GM19239 (cell line): Measurements from ENCODE around the gene FAM181B.
"Not testable (repeated sequence)": the region's sequence is repeated elsewhere in the genome, so short reads cannot be mapped to it uniquely, and the experiment has no call there.

Experiments used
- DNase-seq: peaks from one replicate; pipeline ENCODE4 v3.0.0; 2011; ENCODE audit warnings: low spot score; ENCODE audit not compliant: insufficient read length
- FAIRE-seq: peaks from 2 replicates; lab custom pipeline; 2011; peaks lifted over from hg19 to GRCh38; lab: Jason Lieb, UNC

The FAM181B gene

DNA sequence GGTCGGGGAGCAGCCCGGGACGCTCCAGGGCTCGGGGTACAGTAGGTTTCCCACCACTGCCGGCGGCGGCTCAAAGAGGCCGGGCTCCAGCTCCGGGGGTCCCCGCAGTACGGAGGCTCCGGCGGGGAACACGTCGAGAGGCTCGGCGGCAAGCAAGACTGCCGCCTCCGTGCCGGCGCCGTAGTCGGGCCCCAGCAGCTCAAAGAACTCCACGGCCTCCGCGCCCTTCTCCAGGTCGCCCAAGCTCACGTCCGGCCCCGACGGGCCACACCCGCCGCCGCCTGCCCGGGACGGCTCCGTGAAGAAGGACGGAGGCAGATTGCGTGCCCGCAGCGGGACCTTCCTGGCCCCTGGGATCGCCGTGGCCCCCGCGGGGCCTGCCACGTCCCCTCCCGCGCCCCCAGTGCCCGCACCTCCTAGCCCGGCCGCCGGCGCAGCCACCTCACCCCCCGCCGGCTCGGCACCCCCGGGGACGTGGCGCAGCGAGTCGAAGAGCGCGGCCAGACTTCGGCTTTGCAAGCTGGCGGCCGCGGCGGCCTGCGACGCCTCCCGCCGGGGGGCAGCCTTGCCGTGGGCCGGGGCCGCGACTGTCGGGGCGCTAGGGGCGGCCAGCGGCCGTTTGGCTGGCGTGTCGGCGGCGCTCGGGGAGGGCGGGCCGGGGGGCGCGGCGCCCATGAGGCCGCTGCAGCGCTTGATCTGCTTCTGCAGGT, 775 bp downstream of the FAM181B start:
- no peak for FAIRE-seq
- DNase-seq: no peak

DNA sequence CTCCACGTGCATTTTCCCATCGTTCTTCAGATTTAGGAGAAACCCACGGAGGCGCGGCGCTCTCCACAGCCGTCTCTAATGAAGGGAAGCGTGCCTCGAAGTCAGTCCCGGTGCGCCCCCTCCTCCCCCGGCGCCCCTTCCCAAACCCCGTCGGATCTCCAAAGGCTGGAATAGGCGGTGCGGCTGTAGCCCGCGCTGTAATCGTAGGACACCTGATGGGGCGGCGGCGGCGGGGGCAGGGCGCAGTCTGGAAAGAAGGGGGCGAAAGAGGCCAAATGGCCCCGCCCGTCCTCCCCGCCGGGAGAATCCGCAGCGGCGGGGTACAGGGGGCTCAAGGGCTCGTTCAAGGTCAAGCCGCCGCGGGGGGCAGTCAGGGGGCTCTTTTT, 1.3 kb downstream of the FAM181B start:
- no peak for DNase-seq
- FAIRE-seq: no peak

DNA sequence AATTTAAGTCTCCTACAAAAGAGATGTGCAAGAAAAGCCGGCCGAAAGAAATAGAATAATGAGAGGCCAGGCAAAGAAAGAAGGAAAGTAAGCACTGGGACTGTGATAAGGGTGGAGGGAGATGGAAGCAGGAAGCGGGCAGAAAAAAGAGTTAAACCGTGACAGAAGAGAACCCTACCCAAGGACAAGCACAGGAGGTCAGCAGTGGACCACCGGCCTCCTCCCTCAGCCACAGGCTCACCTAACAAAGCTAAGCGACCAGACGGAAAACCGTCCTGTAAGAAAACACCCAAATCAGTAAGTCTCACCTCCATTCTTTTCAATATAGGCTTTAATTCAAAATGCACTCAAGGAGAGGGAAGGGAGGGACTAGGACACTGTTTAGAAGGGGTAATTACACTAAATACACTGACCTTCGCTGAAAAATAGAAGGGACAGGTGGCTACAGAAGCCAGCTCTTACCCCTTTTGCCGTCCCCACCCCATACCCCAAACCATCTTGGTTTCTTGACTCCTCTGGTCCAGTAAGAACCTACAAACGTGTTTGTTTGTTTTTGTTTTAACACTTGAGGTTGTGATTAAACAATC, 1.9 kb downstream of the FAM181B start:
- DNase-seq (no peak), FAIRE-seq (no peak)

DNA sequence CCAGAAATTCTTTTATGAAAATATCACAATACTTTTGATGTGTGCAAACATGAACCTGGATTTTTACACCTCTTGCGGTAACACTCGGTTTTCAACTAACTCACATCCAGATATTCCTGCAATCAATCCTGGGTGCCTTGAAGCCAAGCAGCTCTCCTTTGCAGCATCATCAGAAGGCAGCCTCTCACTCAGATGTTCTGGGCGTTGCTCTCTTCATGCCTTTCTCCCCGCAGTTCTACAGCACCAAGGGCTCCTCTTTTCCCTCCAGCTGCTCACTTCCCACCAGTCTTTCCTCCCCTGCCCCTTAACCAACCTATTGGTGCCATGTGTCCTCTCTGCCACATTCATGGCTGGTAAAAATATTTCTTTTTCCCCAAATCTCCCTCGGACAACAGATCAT, 2.9 kb downstream of the FAM181B start:
- FAIRE-seq (no peak), DNase-seq (no peak)

DNA sequence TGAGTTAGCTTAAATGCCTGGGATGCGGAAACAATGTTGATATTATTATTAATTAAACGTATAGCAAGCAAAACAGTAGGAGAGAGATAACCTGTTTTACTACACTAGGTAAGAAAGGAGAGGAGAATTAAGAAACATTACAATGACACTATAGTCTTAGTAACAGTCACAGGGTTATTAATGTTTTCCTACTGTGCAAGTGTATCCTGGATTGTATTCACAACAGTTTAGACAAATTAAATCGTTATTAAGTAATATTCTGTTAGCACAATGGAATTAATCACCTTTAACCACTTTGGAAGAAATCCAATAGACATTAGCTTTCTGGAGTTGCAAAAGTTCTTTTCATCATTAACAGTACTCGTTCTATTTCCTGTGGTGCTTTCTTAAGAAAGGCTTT, 3.4 kb downstream of the FAM181B start:
- FAIRE-seq (no peak), DNase-seq (no peak)

DNA sequence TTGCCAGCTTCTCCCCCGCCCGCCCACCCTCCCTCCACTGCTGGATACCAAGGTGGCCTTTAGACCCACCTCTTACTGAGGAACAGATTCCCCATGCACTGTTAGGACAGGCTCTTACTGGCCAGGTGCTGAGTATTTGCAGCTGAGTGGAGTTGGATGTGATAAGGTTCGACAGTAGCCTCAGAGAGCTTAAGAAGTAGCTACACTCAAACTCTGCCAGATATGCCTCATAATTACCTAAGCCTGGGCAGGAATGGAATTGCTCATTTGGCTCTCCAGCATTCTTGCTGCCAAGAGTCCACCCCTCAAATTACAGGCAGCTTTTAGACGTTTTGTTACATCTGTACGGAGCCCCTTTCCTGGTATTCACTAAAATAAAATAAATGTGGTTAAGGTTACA, 9.6 kb downstream of the FAM181B start:
- FAIRE-seq (no peak), DNase-seq (no peak)

DNA sequence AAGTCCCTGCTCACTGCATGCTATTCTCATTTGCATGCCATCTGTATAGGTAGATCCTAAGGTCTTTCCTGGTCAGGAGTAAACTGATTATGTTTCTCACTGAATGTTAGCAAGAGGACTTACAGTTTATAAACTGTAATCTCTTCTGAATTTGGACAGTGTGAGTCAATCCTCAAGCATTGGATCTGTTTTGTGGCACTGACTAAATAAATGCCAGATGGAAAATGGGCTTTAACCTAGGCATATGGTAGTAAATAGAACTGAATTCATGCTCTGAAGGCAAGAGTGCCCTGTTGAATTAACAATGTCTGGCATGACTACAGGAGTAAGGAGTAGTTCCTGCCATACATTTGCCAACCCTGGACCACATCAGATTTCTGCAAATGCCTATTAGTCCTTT, 11.4 kb downstream of the FAM181B start:
- no peak for DNase-seq
- no peak for FAIRE-seq

DNA sequence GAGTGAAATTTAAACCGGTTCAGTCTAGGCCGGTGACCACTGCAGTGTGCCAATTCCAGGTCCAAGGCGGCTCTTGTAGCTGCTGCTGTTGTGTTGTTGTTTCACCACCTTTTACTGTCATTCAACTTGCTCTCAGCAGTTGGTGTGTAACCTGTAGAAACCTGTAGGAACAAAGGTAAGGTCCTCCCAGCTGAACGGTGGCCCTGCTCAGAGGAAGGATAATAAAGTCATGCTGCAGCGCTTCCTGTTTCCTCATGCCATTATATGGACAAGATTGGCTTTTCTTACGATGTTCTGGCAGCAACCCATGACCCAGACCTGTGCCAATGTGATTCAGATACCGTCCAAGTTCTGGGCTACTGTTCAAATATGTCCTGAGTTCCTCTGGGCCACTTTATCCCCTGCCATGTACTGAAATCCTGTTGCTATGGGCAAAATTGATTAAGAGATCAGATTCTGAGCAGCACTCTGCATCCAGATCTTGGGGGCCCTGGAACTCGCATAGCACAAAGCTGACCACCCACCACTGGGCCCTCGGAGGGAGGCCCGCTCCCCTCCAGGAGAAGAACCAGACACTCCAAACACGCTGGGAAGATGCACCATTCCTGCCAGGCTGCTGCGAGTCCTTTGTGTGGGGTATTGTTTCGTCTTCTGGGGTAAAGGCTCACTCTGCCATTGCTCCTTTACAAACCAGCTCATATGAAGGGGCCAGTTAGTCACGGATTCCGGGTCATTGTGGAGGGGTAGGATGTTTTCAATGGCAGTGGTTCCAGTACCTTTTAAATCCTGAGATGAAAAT, 13.2 kb downstream of the FAM181B start:
- no peak for FAIRE-seq
- DNase-seq: no peak

DNA sequence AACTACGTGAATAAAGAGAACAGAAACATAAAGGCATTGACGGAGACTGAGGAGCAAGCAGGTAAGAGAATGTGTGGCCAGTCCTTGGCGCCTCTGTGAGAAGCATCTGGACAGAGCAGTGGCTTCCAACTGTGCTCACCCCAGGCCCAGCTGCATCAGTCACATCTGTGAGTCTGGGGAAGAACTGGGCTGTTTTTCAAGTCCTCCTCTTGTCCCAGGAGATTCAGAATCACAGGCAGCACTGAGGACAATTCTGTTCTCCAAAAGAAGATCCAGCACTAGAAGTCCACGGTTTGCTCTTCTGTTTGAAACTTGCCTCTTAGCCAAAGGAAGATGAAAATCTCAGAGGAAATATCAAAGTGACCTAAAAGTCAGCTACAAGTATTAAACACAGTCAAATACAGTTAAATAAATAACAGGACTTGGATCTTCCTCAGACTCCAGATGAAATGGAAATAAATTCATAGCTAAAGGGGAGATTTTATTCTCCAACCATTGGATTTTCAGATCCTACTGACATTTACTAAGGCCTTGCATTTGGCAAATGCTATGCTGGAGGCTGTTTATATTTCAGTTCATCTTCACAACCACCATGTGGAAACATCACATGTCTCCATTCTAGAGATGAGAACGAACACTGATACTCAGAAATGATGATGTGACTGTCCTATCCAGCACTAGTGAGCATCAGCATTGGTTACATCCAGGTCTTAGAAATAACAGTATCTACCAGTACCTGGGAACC, 14.1 kb downstream of the FAM181B start:
- FAIRE-seq: no peak

DNA sequence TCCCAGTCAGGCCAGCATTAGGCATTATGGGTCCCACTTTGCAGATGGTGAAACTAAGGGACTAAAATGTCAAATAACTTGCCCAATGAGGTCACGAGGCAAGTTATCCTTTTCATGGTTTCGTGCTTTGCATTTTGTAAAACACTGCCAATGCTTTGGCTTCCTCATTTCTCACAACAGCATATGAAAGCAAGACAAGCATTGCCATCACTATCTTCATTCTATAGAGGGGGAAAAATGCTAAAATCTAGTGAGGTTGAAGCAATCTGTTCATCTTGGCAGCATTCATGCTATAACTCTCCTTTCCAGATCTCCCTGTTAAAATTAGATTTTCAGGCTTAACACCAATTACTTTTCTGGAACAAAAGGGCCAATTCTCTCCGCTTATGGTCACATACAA, 14.8 kb downstream of the FAM181B start:
- DNase-seq: no peak
- no peak for FAIRE-seq

More for the DNA sequence above, 14.1 kb downstream of the FAM181B start:
- no peak for DNase-seq

DNA sequence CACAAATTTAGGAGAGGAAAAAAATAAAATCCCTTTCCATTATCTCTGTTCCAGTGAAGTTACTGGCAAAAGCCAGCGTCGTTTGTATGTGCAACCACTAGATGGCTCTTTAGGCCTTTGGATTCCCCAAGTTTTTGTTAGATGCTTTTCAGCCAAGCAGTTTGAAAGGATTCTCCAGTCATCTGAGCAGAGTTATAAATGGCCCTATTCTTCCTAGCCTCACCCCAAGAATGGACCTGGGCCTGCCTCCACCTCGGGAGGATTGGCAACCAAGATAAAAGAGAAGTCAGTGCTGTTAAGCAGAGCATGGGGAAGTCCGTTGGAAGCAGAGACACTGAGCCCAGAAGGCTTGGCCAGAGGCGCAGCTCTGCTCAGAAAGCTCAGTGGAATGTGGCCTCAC, 15.4 kb downstream of the FAM181B start:
- DNase-seq (no peak), FAIRE-seq (peak; percentile 84)

DNA sequence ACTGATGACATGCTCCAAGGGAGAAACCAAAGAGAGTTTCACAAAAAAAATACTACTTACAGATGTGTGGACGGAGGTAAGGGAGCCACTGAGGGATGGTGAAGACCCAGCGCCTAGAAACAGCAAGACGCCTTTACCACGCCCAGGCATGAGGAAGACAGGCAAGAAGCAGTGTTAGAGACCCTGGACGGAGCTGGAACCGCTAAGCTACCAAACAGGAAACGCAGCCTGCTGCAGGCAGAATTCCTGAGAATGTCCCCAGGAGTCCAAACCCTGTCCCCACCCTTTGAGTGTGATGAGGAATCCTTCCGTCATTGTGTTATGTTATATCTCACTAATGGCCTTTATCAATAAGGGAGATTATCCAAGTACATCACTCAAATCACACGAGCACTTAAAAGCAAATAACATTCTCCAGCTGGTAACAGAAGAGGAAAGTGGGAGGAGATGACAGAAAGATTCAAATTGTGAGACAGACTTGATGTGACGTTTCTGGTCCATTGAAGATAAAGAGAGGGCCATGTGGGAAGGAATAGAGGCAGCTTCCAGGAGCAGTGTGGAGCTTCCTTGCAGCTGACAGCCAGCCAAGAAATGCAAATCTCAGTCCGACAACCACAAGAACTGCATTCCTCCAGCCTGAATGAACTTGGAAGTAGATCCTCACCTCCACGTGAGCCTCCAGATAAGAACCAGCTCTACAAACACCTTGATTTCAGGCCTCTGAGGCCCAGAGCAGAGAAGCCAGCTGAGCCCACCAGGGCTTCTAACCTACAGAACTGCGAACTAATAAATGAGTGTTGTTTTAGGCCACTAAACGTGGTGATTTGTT, 19.1 kb downstream of the FAM181B start:
- FAIRE-seq (no peak), DNase-seq (no peak)

DNA sequence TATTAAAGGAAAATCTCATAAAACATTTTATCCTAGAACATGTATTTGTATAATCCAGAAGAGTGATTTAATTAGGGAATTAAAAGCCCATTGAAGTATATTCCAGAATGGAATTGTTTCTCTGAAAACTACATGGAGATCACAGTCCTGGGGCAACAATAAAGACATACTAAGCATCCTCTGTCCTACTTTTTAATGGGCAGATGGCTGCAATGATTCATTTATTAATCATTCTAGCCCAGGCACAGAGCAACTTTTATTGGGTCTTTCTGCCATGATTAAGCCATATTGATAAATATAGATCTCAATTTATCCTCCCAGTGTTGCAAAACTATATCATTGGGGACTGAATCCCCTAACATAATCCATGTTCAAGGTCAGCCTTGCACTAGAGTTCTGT, 22.0 kb downstream of the FAM181B start:
- DNase-seq (no peak), FAIRE-seq (no peak)

DNA sequence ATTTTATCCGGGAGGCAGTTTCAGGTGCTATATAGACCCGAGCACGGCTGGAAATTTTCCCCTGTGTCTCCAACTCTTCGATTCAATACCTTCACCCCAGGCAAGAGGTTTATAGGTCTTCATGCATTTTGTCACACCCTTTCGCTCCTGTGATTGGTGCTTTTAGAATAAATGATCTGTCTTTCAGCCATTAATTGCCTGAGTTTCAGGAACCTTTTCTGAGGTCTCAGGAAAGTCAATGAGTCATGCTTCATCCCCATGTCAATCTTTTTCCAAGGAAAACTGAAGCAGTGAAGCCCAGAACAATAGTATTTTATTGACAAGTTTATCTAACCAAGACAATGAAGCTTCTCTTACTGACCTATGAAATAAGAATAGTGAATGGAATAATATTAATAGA, 29.9 kb downstream of the FAM181B start:
- DNase-seq: no peak

DNA sequence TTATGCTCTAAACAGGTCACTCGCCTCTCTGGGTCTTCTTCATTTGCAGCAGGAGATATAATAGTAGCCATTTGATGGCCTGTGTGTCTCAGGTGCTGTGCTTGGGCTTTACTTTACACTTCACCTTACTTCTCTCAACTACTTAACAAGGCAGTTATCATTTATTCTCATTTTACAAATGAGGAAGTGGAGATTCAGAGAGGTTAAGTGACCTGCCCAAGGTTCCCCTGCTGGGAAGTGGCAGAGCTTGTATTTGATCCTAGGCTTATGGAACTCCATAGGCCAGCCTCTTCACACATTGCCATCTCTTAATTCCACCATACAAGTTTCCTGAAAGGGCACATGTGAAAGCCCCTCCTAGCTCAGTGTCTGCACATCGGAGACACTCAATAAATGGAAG, 30.4 kb downstream of the FAM181B start:
- FAIRE-seq: no peak
- no peak for DNase-seq

More for the DNA sequence above, 29.9 kb downstream of the FAM181B start:
- no peak for FAIRE-seq

DNA sequence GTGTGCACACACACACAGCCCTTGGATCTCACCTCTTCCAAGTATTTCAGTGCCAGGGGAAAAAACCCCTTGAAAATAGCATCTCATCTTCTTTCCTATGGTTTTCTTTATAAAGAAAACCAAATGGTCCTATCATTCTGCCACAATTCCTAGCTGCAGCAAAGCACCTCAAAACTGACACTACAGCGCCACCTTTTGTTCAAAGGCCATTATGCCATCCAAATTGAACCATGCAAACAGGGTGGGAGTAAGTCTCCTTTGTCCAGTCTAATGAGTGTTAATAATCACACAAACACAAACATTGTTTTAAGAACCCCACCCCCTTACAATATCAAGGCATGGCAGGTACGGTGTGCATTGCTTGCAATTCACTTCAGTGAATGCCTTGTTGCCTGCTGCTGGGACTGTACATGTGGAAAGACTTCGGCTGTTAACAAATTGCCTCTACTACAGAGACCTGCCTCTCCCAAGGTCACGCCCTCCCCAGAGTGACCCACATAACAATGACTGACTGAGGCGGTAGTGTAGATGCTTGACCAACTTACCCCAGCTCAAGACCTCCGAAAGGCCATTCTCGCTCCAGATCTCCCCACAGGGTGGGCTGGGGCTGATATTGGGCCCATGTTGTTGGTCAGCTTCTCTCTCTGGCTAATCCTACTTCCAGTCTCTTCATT, 31.7 kb downstream of the FAM181B start:
- no peak for DNase-seq
- FAIRE-seq: no peak

DNA sequence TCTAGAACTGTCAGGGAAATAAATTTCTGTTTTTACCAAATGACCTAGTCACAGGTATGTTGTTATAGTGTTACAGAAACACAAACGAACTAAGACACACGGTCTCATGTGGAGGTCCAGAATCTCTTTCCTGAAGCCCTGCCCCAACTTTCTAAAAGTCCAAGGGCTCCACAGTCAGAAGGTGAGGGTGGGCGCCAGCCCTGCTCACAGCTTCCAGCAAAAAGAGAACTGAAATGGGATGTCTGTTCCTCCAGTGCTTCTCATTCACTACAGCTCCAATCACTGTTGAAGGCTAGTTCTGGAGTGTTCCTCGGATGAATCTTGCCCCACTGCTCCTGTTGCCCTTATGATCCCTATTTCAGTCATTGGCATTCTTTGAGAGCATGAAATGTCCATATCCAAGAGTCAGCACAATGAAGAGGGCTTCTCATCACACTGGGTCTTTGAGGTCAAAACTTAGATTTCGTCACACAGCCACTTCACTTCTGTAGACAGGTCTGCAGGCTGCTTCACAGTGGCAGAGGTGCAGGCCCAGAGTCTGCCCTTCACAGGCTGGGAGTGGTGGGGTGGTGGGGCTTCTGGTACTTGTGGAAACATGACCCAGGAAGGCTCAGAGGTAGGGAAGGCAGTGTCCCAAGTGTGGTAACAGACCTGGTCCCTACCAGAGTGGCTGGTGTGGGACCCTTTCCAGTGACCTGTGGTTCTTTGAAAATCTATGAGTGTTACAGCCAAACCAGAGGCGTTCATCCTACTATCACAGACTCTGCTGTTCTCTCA, 34.9 kb downstream of the FAM181B start:
- FAIRE-seq (no peak), DNase-seq (no peak)

DNA sequence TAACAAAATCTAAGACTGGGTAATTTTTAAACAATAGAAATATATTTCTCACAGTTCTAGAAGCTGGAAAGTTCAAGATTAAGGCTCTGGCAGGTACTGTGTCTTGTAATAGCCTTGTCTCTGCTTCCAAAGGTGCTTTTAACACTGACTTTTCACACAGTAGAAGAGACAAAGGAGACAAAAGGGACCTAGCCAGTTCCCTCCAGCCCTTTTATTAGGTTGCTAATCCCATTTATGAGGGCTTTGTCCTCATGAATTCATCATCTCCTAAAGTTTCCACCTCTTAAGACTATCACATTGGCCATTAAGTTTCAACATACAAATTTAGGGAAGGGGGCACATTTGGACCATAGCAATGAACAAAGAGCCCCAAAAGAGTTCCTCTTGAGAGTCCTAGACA, 40.7 kb downstream of the FAM181B start:
- FAIRE-seq (no peak), DNase-seq (no peak)

DNA sequence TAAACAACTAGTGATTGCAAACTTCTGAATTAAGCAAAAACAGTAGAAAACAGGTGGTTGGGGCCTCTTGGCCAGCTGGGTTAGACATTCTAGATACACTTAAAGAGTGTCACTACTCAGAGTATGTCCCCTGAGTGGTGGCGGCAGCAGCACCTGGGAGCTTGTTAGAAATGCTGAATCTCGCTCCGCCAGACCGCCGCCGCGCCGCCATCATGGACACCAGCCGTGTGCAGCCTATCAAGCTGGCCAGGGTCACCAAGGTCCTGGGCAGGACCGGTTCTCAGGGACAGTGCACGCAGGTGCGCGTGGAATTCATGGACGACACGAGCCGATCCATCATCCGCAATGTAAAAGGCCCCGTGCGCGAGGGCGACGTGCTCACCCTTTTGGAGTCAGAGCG, 44.3 kb downstream of the FAM181B start:
- FAIRE-seq: not testable (repeated sequence)

More for the DNA sequence above, 44.3 kb downstream of the FAM181B start:
- DNase-seq: not testable (repeated sequence)
